ENCODE results near the gene CTDSPL2. TPM values are rescaled to one million over a fixed set of nuclear protein-coding genes. Genes with fewer than 3 reads are reported as not detected.

The CTDSPL2 gene
- total RNA-seq, 3 donors from 2014 or later (not counting 1 experiment from before 2014, with no cell fraction given) = 89.5 to 108 (median 96.5) TPM

DNA sequence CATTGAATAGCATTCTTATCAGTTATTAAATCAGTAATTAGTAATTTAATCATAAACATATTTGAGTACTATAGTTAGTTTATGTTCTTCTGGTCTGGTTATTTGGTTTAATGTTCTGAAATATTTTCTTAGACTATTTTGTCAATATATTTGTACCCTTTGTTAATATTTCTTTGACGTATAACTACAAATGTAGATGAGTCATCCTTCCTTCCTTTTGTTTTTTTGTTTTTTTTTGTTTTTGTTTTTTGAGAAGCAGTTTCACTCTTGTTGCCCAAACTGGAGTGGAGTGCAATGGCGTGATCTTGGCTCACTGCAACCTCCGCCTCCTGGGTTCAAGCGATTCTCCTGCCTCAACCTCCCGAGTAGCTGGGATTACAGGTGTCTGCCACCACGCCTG, 92.1 kb downstream of the CTDSPL2 start:
- intact Hi-C loops (cut with micrococcal nuclease) = no loop called here
- no peaks in the 10 kb centered on the region for H3K9me3 Mint-ChIP-seq
- no peaks in the 10 kb centered on the region for H3K27me3 Mint-ChIP-seq (ENCODE audit: low read depth in 2 of 2)
- ATAC-seq (no peak), DNase-seq (no peak)
- peaks cover 40% of the 10 kb centered on the region for H3K36me3 ChIP-seq (ENCODE audit: control insufficient read depth, insufficient read depth, low read length)
- no peak for TF ChIP-seq CTCF (IDR thresholded peaks at IDR 0.05)
- 98% methylated on average over 5 of the region's 6 CpGs for WGBS (ENCODE audit: insufficient coverage)
- peak overlapping the region in 1 of 2 donors; percentile 19 for H3K27ac Mint-ChIP-seq
- no peaks in the 10 kb centered on the region for H3K27me3 ChIP-seq (ENCODE audit: control insufficient read depth, insufficient read depth, low read length)
- no peak overlapping the region for H3K27ac ChIP-seq (ENCODE audit: low read length)
- H3K4me1 ChIP-seq (ENCODE audit: control insufficient read depth, insufficient read depth, low read length) = no peaks in the 10 kb centered on the region
- H3K9me3 ChIP-seq (ENCODE audit: control insufficient read depth, insufficient read depth, low read length) = no peaks in the 10 kb centered on the region
- H3K36me3 Mint-ChIP-seq = no peaks in the 10 kb centered on the region
- H3K4me3 Mint-ChIP-seq = no peak overlapping the region
- no peaks in the 10 kb centered on the region for H3K4me1 Mint-ChIP-seq
- H3K4me3 ChIP-seq (ENCODE audit: low read length) = no peak overlapping the region

DNA sequence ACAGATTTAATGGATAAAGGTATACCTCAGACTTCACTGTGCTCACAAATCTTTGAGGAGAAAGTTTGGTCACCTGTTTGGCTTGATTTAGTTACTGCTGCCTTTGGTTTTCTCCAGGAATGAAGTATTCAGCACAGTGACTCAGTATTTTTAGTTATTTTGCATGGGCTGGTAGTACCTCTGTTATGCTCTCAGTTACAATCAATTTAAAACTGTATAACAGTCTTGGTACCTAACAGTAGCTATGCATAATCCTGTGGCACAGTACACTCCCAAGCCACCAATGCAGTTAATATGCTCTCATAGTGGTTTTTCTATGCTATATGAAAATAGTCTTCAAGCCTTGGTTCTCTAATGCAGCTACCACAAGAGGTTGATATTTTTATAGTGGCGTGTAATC, 97.6 kb downstream of the CTDSPL2 start:
- Histone ChIP-seq H3K9me3 (ENCODE audit: control insufficient read depth, insufficient read depth, low read length) (no peaks in the 10 kb centered on the region), H3K27me3 (ENCODE audit: control insufficient read depth, insufficient read depth, low read length) (no peaks in the 10 kb centered on the region), H3K27ac (ENCODE audit: low read length) (no peak overlapping the region), H3K36me3 (ENCODE audit: control insufficient read depth, insufficient read depth, low read length) (peaks cover 33% of the 10 kb centered on the region), H3K4me1 (ENCODE audit: control insufficient read depth, insufficient read depth, low read length) (no peaks in the 10 kb centered on the region), H3K4me3 (ENCODE audit: low read length) (no peak overlapping the region)
- no peaks in the 10 kb centered on the region for H3K36me3 Mint-ChIP-seq
- DNase-seq = no peak
- peak overlapping the region in 1 of 2 donors; percentile 48 for H3K27ac Mint-ChIP-seq
- no peak overlapping the region for H3K4me3 Mint-ChIP-seq
- TF ChIP-seq CTCF (IDR thresholded peaks at IDR 0.05) = no peak
- no peak for ATAC-seq
- intact Hi-C loops (cut with micrococcal nuclease) = no loop called here
- H3K4me1 Mint-ChIP-seq = peaks cover 0 to 4% of the 10 kb centered on the region in 2 donors
- no peaks in the 10 kb centered on the region for H3K9me3 Mint-ChIP-seq
- 100% methylated on average over 1 of the region's 1 CpG for WGBS (ENCODE audit: insufficient coverage)
- no peaks in the 10 kb centered on the region for H3K27me3 Mint-ChIP-seq (ENCODE audit: low read depth in 2 of 2)

GRCh38 chr15:44527241-44527640, 99.8 kb downstream of the CTDSPL2 start:
- H3K27me3 ChIP-seq (ENCODE audit: control insufficient read depth, insufficient read depth, low read length) = no peaks in the 10 kb centered on the region
- TF ChIP-seq CTCF (IDR thresholded peaks at IDR 0.05) = no peak
- H3K27me3 Mint-ChIP-seq (ENCODE audit: low read depth in 2 of 2) = no peaks in the 10 kb centered on the region
- peaks cover 27% of the 10 kb centered on the region for H3K36me3 ChIP-seq (ENCODE audit: control insufficient read depth, insufficient read depth, low read length)
- no peak overlapping the region for H3K4me3 Mint-ChIP-seq
- peak overlapping the region; percentile 6 to 53 for H3K27ac Mint-ChIP-seq
- DNase-seq (no peak), ATAC-seq (no peak)
- 92% methylated on average over 1 of the region's 2 CpGs for WGBS (ENCODE audit: insufficient coverage)
- peaks cover 0 to 4% of the 10 kb centered on the region in 2 donors for H3K4me1 Mint-ChIP-seq
- no peaks in the 10 kb centered on the region for H3K4me1 ChIP-seq (ENCODE audit: control insufficient read depth, insufficient read depth, low read length)
- no peaks in the 10 kb centered on the region for H3K9me3 Mint-ChIP-seq
- intact Hi-C loops (cut with micrococcal nuclease) = no loop called here
- no peak overlapping the region for H3K4me3 ChIP-seq (ENCODE audit: low read length)
- no peaks in the 10 kb centered on the region for H3K9me3 ChIP-seq (ENCODE audit: control insufficient read depth, insufficient read depth, low read length)
- no peaks in the 10 kb centered on the region for H3K36me3 Mint-ChIP-seq
- H3K27ac ChIP-seq (ENCODE audit: low read length) = no peak overlapping the region

GRCh38 chr15:44529864-44530604, 102.6 kb downstream of the CTDSPL2 start:
- H3K36me3 Mint-ChIP-seq = no peaks in the 10 kb centered on the region
- no peak overlapping the region for H3K4me3 Mint-ChIP-seq
- Histone ChIP-seq H3K9me3 (ENCODE audit: control insufficient read depth, insufficient read depth, low read length) (no peaks in the 10 kb centered on the region), H3K36me3 (ENCODE audit: control insufficient read depth, insufficient read depth, low read length) (peaks cover 11% of the 10 kb centered on the region), H3K27me3 (ENCODE audit: control insufficient read depth, insufficient read depth, low read length) (no peaks in the 10 kb centered on the region), H3K4me3 (ENCODE audit: low read length) (no peak overlapping the region), H3K4me1 (ENCODE audit: control insufficient read depth, insufficient read depth, low read length) (peaks cover under 1% of the 10 kb centered on the region), H3K27ac (ENCODE audit: low read length) (no peak overlapping the region)
- intact Hi-C loops (cut with micrococcal nuclease) = no loop called here
- DNase-seq (no peak), ATAC-seq (no peak)
- no peak for TF ChIP-seq CTCF (IDR thresholded peaks at IDR 0.05)
- H3K4me1 Mint-ChIP-seq = peaks cover 1 to 6% of the 10 kb centered on the region in 2 donors
- H3K27ac Mint-ChIP-seq = peak overlapping the region in 1 of 2 donors; percentile 83
- WGBS (ENCODE audit: insufficient coverage) = 98% methylated on average over 7 of the region's 10 CpGs
- H3K27me3 Mint-ChIP-seq (ENCODE audit: low read depth in 2 of 2) = no peaks in the 10 kb centered on the region
- no peaks in the 10 kb centered on the region for H3K9me3 Mint-ChIP-seq

All from natural killer cell (primary cell).